ENCODE measurements around the gene PER1.

GRCh38 chr17:8153525-8153956 lies 1.3 kb upstream of the PER1 start:
- no peak for TF ChIP-seq POLR2A (IDR thresholded peaks at IDR 0.05; ENCODE audit: low read depth, low read length)
- no peak for TF ChIP-seq POLR2AphosphoS5 (IDR thresholded peaks at IDR 0.05; ENCODE audit: low read depth, low read length)
- no peak for TF ChIP-seq PAX5 (IDR thresholded peaks at IDR 0.05; ENCODE audit: insufficient read depth, low read length, severe bottlenecking)
- no peak for TF ChIP-seq SPI1 (IDR thresholded peaks at IDR 0.05; ENCODE audit: low read depth, low read length)

All from GM12891 (cell line).